ENCODE results near the gene ZNF335.
"Not testable (repeated sequence)": the region's sequence is repeated elsewhere in the genome, so short reads cannot be mapped to it uniquely, and the experiment has no call there.

ZNF335 gene

DNA sequence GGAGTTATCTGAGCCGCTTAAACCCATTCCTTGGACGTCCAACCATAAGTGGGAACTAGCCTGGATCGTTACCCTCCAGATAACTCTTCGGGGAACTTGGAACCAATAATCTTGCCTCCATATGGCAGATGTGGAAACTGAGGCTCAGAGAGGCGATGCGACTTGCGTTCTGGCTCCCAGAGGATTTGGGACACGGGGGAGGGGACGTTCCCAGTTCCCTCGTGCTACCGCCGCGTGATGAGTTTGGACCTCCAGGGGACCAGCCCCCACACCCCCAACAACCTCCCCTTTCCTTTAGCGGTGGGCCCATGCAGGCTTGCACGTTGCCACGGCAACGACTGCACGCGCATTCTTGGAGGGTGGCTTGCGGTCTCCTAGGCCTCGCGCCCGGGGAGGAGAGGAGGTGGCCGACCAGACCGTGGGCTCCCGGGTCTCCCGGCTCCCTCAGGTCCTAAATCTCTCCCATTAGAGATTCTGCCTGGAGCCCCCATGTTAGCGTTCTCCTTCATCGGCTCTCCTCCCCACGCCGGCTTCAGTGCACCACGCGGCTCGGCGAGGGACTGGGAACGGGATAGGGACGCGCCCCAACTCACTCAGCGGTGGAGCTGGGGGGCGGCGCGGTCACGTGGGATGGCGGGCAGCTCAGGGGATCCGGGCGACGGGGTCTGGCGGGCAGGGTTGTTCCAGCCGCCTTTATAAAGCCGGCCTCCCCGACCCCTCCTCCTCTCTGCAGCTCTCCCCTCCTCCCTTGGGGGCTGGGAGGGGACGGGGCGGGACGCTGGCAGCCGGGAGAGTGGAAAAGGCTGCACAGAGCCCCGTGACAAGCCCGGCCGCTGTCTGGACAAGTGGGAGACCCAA, 60.3 kb downstream of the ZNF335 start, which contains the start of gene PLTP:
TSS of gene PLTP (minus strand) at position 670 of the 858 bp plus-strand sequence. CDS start 703 bp downstream, outside the sequence.
- DNase-seq (ENCODE audit: low read depth) = peak; percentile 71

DNA sequence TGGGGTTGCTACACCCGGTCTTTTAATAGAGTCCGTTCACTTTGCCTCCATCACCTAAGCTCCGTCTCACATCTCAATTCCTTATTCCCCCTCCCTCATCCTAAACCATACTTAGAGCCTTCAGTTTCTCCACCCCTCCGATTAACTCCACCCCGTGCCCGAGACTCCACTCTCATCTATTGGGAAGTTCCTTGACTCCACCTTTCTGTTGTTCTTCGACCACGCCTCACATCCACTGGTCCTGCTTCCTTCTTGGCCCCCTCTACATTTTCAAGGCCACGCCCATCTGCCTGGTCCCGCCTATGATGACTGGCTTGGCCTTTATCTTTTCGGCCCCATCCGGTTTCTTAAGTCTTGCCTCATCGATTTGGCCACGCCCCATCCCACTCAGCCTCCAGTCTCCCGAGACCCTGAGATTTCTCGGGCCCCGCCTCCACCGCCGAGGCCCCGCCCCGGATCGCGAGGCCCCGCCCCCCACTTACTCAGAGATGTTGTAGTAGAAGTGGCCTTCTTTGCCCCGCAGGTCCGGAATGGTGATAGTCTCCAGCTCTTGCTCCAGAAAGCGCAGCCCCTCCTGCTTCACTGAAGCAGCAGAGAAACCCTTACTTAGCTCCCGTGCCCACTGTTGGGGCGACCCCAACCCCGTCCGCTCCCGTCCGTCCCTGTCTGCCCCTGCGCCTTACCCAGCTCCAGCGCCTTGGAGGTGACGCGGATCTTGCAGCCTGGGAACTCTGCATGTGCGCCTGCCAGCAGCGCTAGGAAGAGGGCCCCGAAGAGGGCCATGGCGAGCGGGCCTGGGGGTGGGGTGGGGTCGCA, 61.1 kb downstream of the ZNF335 start:
- DNase-seq (ENCODE audit: low read depth) = peak; percentile 100

DNA sequence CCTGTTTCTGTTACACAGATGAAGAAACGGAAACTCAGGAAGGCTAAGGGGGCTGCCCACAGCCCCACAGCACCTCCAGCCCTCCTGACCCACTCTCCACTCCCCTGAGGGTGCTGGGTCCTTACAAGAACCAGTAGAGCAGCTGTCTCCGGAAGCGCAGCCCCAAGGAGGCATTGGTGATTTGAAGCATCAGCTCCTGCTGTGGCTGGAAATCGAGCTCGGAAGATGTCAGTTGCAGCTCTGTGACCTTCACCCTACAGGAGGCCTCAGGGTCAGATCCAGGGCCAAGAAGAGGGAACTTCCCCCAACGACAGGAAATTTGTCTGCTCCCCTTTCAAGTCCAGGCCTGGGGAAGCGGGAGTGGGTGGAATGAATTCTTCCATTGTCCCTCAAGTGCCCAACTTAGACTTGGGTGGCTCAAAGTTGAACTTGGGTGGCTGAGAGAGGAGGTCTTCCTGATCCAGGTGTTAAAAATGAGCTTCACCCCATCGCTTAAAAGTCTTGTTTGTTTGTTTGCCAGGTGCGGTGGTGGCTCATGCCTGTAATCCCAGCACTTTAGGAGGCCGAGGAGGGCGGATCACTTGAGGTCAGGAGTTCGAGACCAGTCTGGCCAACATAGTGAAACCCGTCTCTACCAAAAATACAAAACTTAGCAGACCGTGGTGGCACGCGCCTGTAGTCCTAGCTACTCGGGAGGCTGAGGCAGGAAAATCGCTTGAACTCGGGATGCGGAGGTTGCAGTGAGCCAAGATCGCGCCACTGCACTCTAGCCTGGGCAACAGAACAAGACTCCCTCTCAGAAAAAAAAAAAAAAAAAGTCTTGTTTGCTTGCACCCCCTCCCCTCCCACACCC, 62.0 kb downstream of the ZNF335 start:
- DNase-seq (ENCODE audit: low read depth) = no peak

DNA sequence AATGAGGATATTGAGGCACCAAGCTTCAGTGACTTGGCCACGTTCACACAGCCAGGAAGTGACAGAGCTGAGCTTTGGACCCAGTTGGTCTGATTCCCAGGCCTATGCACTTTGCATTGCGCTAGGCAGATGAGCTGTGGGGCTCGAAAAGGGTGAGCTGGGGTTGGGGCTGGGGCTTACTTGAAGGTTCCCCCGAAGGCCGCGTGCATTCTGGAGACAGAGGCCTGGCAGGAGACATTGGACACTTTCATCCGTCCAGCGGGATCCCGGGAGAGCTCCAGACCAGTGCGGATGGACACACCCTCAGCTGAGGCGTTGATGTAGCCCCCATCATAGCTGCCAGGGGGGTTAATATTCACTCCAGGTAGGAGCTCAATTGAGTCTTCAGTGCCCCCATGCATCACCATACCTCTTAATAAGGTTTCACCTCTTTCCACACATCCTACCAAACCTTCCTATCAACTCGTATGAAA, 62.6 kb downstream of the ZNF335 start:
- no peak for DNase-seq (ENCODE audit: low read depth)

DNA sequence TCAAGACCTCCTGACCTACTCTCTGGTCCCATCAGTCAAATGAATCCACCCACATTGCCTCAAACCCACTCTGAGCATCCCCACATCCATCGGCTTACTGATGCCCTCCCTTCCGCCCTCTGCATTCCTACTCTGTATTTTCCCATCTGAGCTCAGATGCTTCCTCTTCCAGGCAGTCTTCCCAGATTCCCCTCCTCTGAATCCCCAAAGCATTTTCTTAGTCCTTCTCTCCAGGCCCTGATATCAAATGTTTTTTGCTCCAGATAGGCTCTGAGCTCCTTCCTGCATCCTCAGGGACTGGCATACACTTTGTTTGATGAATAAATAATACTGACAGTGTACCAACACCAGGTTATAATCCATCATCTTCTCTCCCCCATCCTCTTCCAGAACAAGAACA, 63.9 kb downstream of the ZNF335 start:
- no peak for DNase-seq (ENCODE audit: low read depth)

DNA sequence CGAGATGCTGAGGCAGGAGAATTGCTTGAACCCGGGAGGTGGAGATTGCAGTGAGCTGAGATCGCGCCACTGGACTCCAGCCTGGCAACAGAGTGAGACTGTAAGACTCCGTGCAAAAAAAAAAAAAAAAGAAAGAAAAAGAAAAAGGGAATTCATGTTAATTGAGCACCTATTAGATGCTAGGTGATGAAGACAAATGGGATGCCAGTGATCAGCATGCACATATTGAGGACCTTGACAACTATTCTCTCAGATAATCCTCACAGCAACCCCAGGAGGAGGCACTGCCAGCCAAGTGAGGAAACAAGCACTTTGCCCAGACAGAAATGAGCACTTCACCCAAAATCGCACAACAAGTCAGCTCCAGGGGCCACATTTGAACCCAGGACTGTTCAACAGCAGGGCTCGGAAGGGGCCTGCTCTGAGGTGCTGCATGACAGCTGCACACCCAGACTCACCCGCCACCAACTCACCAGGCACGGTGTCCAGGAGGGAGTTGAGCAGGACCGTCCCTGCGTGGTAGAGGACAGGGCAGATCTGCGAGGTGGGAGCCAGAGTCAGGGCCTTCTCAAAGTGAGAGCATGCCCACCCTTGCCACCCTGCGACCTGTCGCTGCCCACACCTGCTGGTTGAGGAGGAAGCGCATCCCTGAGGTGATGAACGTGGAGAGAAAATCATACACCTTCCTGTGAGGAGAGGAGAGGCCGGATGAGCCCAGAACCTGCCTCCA, 64.6 kb downstream of the ZNF335 start:
- DNase-seq (ENCODE audit: low read depth) = no peak

DNA sequence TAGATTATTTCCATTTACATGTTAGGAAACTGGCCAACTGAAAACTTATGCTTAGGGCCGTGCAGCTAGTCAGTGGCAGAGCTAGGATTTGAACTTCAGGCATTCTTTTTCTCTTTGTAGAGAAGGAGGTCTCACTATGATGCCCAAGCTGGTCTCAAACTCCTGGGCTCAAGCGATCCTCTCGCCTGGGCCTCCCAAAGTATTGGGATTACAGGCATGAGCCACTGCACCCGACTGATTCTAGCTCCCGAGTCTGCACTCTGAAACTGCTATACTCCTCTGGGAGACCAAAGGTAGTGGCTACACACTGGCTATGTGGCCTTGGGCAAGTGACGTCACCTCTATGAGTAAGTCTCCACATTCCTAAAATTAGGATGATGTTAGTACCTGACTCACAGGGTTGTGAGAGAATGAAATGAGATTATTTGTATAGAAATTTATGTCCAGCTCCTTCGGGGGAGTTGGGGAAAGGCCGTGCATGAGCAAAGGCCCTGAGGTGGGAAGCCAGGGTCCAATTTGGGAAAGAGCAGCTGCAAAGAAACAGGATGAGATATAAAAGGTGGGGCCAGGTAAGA, 66.4 kb downstream of the ZNF335 start:
- peak; percentile 94 for DNase-seq (ENCODE audit: low read depth)

DNA sequence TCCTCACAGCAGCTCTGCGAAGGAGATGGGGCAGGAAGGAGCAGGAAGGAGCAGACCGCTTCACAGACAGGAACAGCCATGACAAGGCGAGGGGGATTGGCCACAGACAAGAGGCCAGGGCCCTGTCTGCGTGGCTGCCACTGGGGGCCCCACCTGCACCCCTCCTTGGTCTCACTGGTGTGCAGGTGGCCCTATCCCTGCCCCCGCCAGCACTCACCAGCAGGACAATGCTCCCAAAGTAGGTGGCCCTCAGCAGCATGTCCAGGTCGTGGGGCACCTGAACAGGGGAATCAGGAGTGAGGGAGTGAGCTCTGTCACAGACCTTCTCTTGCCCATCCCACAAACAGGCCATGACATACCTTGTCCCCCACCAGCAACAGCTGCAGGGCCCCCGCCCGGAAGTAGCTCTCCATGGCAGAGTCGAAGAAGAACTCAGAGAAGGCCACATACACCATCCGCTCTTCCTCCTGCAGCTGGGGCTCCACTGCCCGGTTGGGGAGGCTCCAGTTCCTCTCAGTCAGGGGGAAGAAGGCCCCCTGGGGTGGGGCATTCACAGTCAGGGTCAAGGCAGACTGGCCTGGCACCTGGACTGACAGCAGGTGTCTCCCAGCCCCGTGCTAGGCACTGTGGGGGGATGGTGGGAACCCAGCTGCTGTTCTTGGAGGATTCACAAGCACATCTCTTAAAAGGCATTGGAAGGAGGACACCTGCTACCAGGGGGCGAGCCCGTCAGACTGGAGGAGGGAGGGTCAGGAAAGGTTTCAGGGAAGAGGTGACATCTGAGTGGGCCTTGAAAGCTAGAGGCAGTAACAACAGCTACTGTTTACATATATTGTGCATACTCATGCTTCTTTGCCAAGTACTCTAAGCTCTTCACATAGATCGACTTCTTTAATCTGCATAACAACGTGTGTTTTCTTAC, 67.2 kb downstream of the ZNF335 start:
- DNase-seq (ENCODE audit: low read depth) = no peak

DNA sequence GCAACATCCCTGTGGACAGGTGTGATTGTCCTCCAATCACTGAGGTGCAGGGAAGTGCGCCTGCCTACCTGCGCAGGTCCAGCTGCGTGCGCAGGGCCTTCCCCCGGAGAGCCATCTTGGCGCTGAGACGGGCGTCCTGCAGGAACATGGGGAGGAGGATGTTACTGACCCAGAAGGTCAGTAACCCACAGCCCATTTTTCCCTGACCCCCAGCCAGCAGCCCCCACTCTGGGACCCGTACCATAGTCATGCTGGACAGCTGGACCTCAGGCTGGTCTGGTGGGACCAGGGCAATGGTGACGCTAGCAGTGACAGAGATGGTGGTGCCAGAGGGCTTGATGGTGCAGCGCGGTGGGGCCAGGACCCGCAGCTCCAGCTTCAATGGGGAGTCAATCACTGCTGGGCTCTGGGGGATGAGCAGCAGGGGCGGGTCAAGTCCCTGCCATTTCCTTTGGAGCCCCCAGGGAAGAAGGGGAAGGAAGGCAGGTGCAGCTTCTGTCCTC, 69.8 kb downstream of the ZNF335 start:
- no peak for DNase-seq (ENCODE audit: low read depth)

DNA sequence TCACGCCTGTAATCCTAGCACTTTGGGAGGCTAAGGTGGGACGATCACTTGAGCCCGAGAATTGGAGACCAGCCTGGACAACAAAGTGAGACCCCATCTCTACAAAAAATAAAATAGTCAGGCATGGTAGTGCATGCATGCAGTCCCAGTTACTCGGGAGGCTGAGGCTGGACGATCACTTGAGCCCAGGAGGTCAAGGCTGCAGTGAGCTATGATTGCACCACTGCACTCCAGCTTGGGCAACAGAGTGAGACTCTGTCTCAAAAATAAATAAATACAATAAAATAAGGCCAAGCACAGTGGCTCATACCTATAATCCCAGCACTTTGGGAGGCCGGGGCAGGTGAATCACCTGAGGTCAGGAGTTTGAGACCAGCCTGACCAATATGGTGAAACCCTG, 70.7 kb downstream of the ZNF335 start:
- DNase-seq (ENCODE audit: low read depth) = not testable (repeated sequence)

DNA sequence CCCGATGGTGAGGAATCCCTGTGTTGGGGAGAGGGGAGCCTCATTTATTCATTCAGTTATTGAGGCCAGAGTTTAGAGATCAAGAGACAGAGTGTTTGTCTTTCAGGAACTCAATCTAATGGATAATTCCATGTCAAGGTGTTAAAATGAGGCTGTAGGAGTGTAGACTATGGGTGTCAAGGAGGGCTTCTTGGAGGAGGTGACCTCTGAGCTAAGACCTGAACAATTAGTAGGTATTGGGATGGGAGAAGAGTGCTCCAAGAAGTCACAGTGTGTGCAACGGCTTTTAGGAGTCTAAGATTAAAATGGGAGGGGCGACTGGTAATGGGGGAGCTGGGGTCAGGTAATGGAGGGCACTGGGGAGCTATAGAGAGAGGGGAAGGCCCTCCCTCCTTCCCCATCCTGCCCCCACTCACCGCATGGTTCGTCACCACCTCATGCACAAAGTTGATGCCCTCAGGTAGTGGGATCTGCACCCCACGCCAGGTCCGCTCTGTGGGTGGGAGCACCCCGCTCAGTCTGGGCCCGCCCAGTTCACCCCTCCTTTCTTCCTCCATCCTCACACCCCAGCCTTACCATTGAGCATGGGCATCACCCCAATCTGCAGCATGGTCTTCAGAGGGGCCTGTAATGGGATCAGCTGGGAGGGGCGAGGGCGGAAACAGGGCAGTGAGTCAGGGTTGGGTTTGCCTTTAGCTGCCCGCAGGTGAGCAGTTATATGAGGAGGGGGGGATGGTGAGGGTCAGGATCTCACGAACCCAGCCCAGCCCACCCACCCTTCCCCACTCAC, 72.8 kb downstream of the ZNF335 start:
- DNase-seq (ENCODE audit: low read depth) = no peak
